Amygdala (tissue), 56 donors: Measurements from ENCODE around the gene CFAP97D2.
"Not testable (repeated sequence)": the region's sequence is repeated elsewhere in the genome, so short reads cannot be mapped to it uniquely, and the experiment has no call there.

Experiments used
- DNase-seq, 56 donors: peaks; one replicate each; lab custom pipeline; 2025; lab: John Stamatoyannopoulos, UW

The CFAP97D2 gene

GRCh38 chr13:114179087-114179658 lies at the start of gene CFAP97D2:
TSS of gene CFAP97D2 (plus strand) at chr13:114179257. CDS start at chr13:114179331, 74 bp downstream.
- peak in 2 of 56 donors; percentile 8 to 10 for DNase-seq

GRCh38 chr13:114129649-114130062 lies 49.4 kb upstream of the CFAP97D2 start:
- DNase-seq: no peak

- DNase-seq: no peak
Measured at GRCh38 chr13:114130131-114130836, 48.8 kb upstream of the CFAP97D2 start.

GRCh38 chr13:114130837-114131582 lies 48.0 kb upstream of the CFAP97D2 start:
- DNase-seq: peak in 24 of 56 donors; percentile 32 to 74 (median 55)

- DNase-seq: peak in 4 of 56 donors; percentile 29 to 67 (median 40)
Measured at GRCh38 chr13:114131583-114132418, 47.3 kb upstream of the CFAP97D2 start.

GRCh38 chr13:114132419-114133121 lies 46.5 kb upstream of the CFAP97D2 start, which contains the start of gene RASA3:
TSS of gene RASA3 (minus strand) at chr13:114132623. CDS start at chr13:114132489, 134 bp downstream.
- DNase-seq: peak in 37 of 56 donors; percentile 24 to 82 (median 57)

GRCh38 chr13:114133126-114133525 lies 45.9 kb upstream of the CFAP97D2 start:
- not testable (repeated sequence) for DNase-seq

GRCh38 chr13:114133552-114133951 lies 45.5 kb upstream of the CFAP97D2 start:
- not testable (repeated sequence) for DNase-seq

GRCh38 chr13:114134111-114134943 lies 44.7 kb upstream of the CFAP97D2 start:
- DNase-seq: peak in 3 of 56 donors; percentile 13 to 27 (median 14)

GRCh38 chr13:114134944-114135610 lies 44.0 kb upstream of the CFAP97D2 start:
- DNase-seq: no peak

- no peak for DNase-seq
Measured at GRCh38 chr13:114135731-114136171, 43.3 kb upstream of the CFAP97D2 start.

GRCh38 chr13:114136576-114136975 lies 42.5 kb upstream of the CFAP97D2 start:
- no peak for DNase-seq

GRCh38 chr13:114140131-114140905 lies 38.7 kb upstream of the CFAP97D2 start:
- no peak for DNase-seq

GRCh38 chr13:114140906-114141250 lies 38.2 kb upstream of the CFAP97D2 start:
- no peak for DNase-seq

- no peak for DNase-seq
Measured at GRCh38 chr13:114141261-114141996, 37.6 kb upstream of the CFAP97D2 start.

GRCh38 chr13:114142137-114142550 lies 36.9 kb upstream of the CFAP97D2 start:
- no peak for DNase-seq
